Ascending aorta (tissue), 2 donors: Measurements from ENCODE around the gene ADCY2. TPM values are rescaled to one million over a fixed set of nuclear protein-coding genes. Genes with fewer than 3 reads are reported as not detected.

Experiments used
- DNase-seq, 2 donors: peaks; one replicate each; pipeline ENCODE4 v3.0.0-alpha.2; 2019; ENCODE audit warnings: low spot score in 2 of 2
- H3K27ac ChIP-seq, 2 donors: fragments of 200-600 bp; sonication (generic); one replicate each; pipeline ENCODE4 v1.5.1; 2016 to 2017; ENCODE audit warnings: mild to moderate bottlenecking in 1 of 2
- H3K27me3 ChIP-seq: fragments of 200-600 bp; sonication (generic); one replicate; pipeline ENCODE4 v1.5.1; 2017
- H3K36me3 ChIP-seq, 2 donors: fragments of 200-600 bp; sonication (generic); one replicate each; pipeline ENCODE4 v1.5.1; 2016
- H3K4me1 ChIP-seq, 2 donors: fragments of 200-600 bp; sonication (generic); one replicate each; pipeline ENCODE4 v1.5.1; 2016 to 2017; ENCODE audit warnings: mild to moderate bottlenecking in 1 of 2
- H3K4me3 ChIP-seq, 2 donors: fragments of 200-600 bp; sonication (generic); one replicate each; pipeline ENCODE4 v1.5.1; 2016 to 2017; ENCODE audit warnings: mild to moderate bottlenecking in 1 of 2
- H3K9me3 ChIP-seq, 2 donors: fragments of 200-600 bp; sonication (generic); one replicate each; pipeline ENCODE4 v1.5.1; 2016
- intact Hi-C: fragments of 100-400 bp; cut with DNase I; formaldehyde crosslinking; loops from one replicate; pipeline ENCODE4 v1.15.1; 2023
- total RNA-seq: library from RNA; depleted of rRNA; stranded (reverse); fragments of >200 nt; gene quantifications from one replicate; pipeline ENCODE4 v1.1.0, GENCODE V29; 2016
- TF ChIP-seq, protein P1 (sequence below), 3 experiments: fragments of 200-600 bp in 2 of 3; fragments of 450-650 bp in 1 of 3; sonication (generic) in 2 of 3; IDR thresholded peaks; one replicate each; pipeline ENCODE4 v1.5.1; 2016 to 2019; ENCODE audit warnings: antibody characterized with exemption in 3 of 3, mild to moderate bottlenecking in 1 of 3, moderate library complexity in 1 of 3

Gene ADCY2
- total RNA-seq, 1 donor from 2014 or later: 0.11 TPM

DNA sequence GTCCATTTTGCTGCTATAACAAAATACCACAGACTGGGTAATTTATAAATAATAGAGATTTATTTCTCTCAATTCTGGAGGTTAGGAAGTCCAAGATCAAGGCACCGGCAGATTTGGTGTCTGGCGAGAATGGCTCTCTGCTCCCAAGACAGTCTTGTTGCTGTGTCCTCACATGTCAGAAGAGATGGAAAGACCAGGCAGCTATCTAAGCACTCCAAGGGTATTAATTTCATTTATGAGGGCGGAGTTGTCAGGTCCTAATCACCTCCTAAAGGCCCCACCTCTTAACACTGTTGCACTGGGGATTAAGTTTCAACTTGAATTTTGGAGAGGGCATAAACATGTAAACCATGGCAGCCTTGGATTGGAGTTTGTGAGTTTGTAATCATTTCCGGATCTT, 30.3 kb downstream of the ADCY2 start:
- H3K9me3 ChIP-seq: no peaks in the 10 kb centered on the region
- intact Hi-C loops: no loop called here
- no peak for DNase-seq
- no peaks in the 10 kb centered on the region for H3K27me3 ChIP-seq
- no peak overlapping the region for H3K4me3 ChIP-seq
- peaks cover 0 to 5% of the 10 kb centered on the region in 2 donors for H3K4me1 ChIP-seq
- H3K36me3 ChIP-seq: no peaks in the 10 kb centered on the region
- TF ChIP-seq, protein P1, sequence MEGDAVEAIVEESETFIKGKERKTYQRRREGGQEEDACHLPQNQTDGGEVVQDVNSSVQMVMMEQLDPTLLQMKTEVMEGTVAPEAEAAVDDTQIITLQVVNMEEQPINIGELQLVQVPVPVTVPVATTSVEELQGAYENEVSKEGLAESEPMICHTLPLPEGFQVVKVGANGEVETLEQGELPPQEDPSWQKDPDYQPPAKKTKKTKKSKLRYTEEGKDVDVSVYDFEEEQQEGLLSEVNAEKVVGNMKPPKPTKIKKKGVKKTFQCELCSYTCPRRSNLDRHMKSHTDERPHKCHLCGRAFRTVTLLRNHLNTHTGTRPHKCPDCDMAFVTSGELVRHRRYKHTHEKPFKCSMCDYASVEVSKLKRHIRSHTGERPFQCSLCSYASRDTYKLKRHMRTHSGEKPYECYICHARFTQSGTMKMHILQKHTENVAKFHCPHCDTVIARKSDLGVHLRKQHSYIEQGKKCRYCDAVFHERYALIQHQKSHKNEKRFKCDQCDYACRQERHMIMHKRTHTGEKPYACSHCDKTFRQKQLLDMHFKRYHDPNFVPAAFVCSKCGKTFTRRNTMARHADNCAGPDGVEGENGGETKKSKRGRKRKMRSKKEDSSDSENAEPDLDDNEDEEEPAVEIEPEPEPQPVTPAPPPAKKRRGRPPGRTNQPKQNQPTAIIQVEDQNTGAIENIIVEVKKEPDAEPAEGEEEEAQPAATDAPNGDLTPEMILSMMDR (IDR thresholded peaks at IDR 0.05): no peak
- no peak overlapping the region for H3K27ac ChIP-seq

DNA sequence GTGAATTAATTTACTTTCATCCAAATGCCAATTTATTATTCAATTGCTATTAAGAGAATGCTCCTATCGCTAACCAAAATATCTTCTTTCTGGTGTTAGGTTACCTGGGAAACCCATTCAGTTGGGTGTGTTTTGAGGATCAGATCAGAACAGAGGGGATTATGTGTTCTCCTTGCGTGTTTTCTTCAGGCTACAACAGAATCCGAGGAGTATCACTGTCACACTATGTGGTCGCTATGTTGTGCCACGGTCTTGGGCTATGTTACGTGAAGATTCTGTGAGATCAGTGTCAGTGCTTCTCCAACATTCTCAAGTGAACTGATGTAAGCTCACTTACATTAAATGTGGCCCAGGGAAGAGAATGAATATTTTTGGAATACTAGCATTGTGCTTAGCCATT, 39.0 kb downstream of the ADCY2 start:
- no peaks in the 10 kb centered on the region for H3K27me3 ChIP-seq
- intact Hi-C loops: no loop called here
- no peaks in the 10 kb centered on the region for H3K4me1 ChIP-seq
- no peak overlapping the region for H3K27ac ChIP-seq
- no peaks in the 10 kb centered on the region for H3K36me3 ChIP-seq
- TF ChIP-seq, protein P1 (IDR thresholded peaks at IDR 0.05): no peak
- no peak overlapping the region for H3K4me3 ChIP-seq
- DNase-seq: no peak
- no peaks in the 10 kb centered on the region for H3K9me3 ChIP-seq

DNA sequence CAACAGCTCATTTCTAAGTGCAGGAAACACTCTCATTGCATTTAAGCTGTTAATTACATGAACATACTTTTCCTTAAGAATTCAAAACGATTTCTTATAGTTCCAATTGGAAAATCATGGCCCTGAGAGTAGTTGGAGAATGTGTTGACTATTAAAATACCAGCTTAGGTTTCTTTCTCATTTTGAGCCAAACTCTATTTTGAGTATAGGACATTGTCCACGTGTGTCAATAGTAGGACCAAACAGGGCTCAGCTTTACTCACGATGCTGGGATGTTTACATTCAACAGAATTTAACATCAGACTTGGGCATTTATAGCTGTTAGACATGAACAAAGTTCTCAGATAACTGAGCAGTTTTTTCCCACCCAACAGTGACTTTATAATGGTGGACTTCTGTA, 39.6 kb downstream of the ADCY2 start:
- Histone ChIP-seq H3K9me3 (no peaks in the 10 kb centered on the region), H3K27ac (no peak overlapping the region), H3K4me1 (no peaks in the 10 kb centered on the region), H3K27me3 (no peaks in the 10 kb centered on the region), H3K4me3 (no peak overlapping the region), H3K36me3 (no peaks in the 10 kb centered on the region)
- TF ChIP-seq, protein P1 (IDR thresholded peaks at IDR 0.05): no peak
- intact Hi-C loops: no loop called here
- no peak for DNase-seq

DNA sequence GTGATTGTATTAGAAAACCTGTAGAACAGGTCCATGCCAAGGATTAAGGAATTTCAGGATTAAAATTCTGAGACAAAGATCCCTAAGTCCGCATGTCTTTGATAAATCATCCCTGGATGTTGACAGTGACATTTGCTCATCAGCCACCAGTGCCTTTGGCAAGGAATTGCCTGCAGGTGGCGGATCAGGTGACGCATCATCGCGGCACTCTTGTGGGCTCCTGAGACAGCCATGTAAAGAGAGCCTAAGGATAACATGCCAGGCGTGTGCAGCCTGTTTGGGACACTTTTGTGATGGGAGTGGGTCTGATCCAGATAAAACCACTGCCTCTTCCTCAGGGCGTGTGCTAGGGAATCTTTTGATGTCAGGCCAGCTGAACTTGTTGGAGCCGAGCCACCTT, 40.6 kb downstream of the ADCY2 start:
- Histone ChIP-seq H3K27me3 (no peaks in the 10 kb centered on the region), H3K4me1 (no peaks in the 10 kb centered on the region), H3K9me3 (no peaks in the 10 kb centered on the region), H3K4me3 (no peak overlapping the region), H3K27ac (no peak overlapping the region), H3K36me3 (no peaks in the 10 kb centered on the region)
- TF ChIP-seq, protein P1 (IDR thresholded peaks at IDR 0.05): no peak
- DNase-seq: no peak
- intact Hi-C loops: no loop called here

DNA sequence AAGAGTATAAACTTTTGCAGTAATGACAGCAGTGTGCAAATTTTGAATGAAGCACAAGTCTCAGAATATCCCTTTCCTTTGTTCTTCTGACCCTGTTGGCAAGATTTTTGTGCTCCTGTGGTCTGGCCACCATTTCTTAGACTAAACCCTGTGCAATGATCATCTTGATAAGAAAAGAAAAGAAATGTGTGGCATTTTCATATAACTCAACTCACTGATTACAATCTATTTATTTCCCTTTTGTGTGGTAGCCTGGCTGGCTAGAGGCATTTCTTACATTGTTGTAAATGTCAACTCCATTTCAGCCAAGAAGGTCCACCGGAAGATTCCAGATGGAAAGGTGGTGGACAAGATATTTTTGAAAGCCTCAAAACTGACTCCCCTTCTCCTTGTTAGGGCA, 41.9 kb downstream of the ADCY2 start:
- Histone ChIP-seq H3K27ac (no peak overlapping the region), H3K36me3 (no peaks in the 10 kb centered on the region), H3K27me3 (no peaks in the 10 kb centered on the region), H3K4me3 (no peak overlapping the region), H3K9me3 (no peaks in the 10 kb centered on the region), H3K4me1 (no peaks in the 10 kb centered on the region)
- no peak for DNase-seq
- TF ChIP-seq, protein P1 (IDR thresholded peaks at IDR 0.05): no peak
- intact Hi-C loops: no loop called here

DNA sequence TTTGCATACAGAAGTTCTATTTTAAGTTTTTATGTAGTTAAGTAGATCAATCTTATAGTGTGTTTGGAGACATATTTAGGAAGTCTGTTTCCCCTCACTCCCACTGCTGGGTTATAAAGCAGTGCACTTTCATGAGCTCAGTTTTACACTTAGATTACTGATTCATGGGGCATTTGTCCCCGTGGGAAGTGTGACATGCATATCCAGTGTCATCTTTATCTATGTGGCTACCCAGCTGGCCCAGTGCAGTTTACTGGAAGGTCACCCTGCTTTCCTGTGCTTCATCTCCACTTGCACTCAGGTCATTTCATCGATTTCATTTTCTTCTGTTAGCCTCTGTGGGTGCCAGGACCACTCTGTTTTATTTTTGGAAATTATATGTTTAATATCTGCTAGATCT, 49.1 kb downstream of the ADCY2 start:
- Histone ChIP-seq H3K4me1 (no peaks in the 10 kb centered on the region), H3K36me3 (no peaks in the 10 kb centered on the region), H3K27me3 (no peaks in the 10 kb centered on the region), H3K9me3 (no peaks in the 10 kb centered on the region), H3K4me3 (no peak overlapping the region), H3K27ac (no peak overlapping the region)
- DNase-seq: no peak
- intact Hi-C loops: no loop called here
- TF ChIP-seq, protein P1 (IDR thresholded peaks at IDR 0.05): no peak
